ENCODE results near the gene C4A.
"Not testable (repeated sequence)": the region's sequence is repeated elsewhere in the genome, so short reads cannot be mapped to it uniquely, and the experiment has no call there.

DNA sequence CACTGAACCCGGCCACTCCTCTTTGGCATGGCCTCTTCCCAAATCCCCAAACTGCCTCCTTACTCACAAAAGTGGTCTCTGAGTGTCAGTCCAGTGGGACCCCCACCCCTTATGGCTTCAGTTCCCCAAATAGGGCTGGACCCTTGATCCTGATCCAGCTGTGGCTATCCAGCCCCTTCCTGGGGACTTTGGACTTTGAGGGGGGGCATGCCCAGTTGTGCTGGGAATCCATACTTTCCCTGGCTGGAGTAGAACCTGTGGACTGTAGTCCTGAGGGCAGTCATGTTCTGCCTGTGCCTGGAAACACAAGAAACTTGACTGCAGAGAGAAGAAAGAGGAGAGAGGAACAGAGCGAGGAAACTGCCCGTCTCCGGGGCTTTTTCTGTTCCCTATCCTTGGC is 22.5 kb downstream of the C4A start:
- TF ChIP-seq, protein P1, sequence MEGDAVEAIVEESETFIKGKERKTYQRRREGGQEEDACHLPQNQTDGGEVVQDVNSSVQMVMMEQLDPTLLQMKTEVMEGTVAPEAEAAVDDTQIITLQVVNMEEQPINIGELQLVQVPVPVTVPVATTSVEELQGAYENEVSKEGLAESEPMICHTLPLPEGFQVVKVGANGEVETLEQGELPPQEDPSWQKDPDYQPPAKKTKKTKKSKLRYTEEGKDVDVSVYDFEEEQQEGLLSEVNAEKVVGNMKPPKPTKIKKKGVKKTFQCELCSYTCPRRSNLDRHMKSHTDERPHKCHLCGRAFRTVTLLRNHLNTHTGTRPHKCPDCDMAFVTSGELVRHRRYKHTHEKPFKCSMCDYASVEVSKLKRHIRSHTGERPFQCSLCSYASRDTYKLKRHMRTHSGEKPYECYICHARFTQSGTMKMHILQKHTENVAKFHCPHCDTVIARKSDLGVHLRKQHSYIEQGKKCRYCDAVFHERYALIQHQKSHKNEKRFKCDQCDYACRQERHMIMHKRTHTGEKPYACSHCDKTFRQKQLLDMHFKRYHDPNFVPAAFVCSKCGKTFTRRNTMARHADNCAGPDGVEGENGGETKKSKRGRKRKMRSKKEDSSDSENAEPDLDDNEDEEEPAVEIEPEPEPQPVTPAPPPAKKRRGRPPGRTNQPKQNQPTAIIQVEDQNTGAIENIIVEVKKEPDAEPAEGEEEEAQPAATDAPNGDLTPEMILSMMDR (IDR thresholded peaks at IDR 0.05), result not testable (repeated sequence)
- TF ChIP-seq EP300, POLR2A, POLR2AphosphoS5 (IDR thresholded peaks at IDR 0.05): not testable (repeated sequence)

Data from suprapubic skin (tissue), 4 donors.